Cardiac muscle cell (in vitro differentiated cells and primary cell): ENCODE measurements around the gene LEPR. TPM values are rescaled to one million over a fixed set of nuclear protein-coding genes. Genes with fewer than 3 reads are reported as not detected.
A peak's percentile ranks its signal among the peaks of the same experiment; 100 is the strongest.

ENCODE experiments used
- DNase-seq, 2 donors: peaks; one replicate each; pipeline versions ENCODE4 v3.0.0 to v3.0.0-alpha.2; 2010 to 2017; ENCODE audit warnings: low read depth in 1 of 2, low spot score in 1 of 2
- H3K27ac ChIP-seq: fragments of 200-600 bp; sonication (generic); 2 replicates; pipeline ENCODE4 v1.5.1; 2016
- H3K27me3 ChIP-seq: fragments of 200-600 bp; sonication (generic); 2 replicates; pipeline ENCODE4 v1.6.0; 2016; ENCODE audit warnings: control low read depth
- H3K36me3 ChIP-seq: fragments of 200-600 bp; sonication (generic); 2 replicates; pipeline ENCODE4 v1.5.1; 2016; ENCODE audit warnings: control low read depth
- H3K4me1 ChIP-seq: fragments of 200-600 bp; sonication (generic); 2 replicates; pipeline ENCODE4 v1.8.1; 2017; ENCODE audit warnings: low read depth, mild to moderate bottlenecking, mixed run types
- H3K4me3 ChIP-seq: fragments of 200-600 bp; sonication (generic); 2 replicates; pipeline ENCODE4 v1.5.1; 2016; ENCODE audit warnings: mild to moderate bottlenecking
- H3K9me3 ChIP-seq: fragments of 200-600 bp; sonication (generic); 2 replicates; pipeline ENCODE4 v1.5.1; 2017; ENCODE audit warnings: low read depth, mild to moderate bottlenecking, control low read depth
- CTCF ChIP-seq: IDR thresholded peaks from 2 replicates; pipeline ENCODE4 v1.5.1; 2012; ENCODE audit warnings: low read depth, mild to moderate bottlenecking, low read length
- polyA plus RNA-seq: library from polyadenylated mRNA; unstranded; fragments of >200 nt; fragmentation: Nextera tagmentation; extraction: Ambion mirVana; gene quantifications from 2 replicates; pipeline ENCODE4 v1.2.1, GENCODE V29; 2016
- total RNA-seq: library from RNA; depleted of rRNA; stranded (reverse); fragments of >200 nt; gene quantifications from 2 replicates; pipeline ENCODE4 v1.2.3, GENCODE V29; 2016

LEPR gene
- total and polyA plus RNA-seq, 2 experiments from 2014 or later = 5.5 to 10.2 TPM

GRCh38 chr1:65412984-65413375 is 7.5 kb upstream of the LEPR start:
- DNase-seq = no peak
- Histone ChIP-seq H3K9me3 (no peaks in the 10 kb centered on the region), H3K4me1 (no peaks in the 10 kb centered on the region), H3K27ac (no peak overlapping the region), H3K4me3 (no peak overlapping the region), H3K36me3 (peaks cover 38% of the 10 kb centered on the region), H3K27me3 (no peaks in the 10 kb centered on the region)
- TF ChIP-seq CTCF = no peak

GRCh38 chr1:65414538-65414937 is 5.9 kb upstream of the LEPR start:
- no peak for DNase-seq
- no peak for TF ChIP-seq CTCF
- H3K9me3 ChIP-seq = no peaks in the 10 kb centered on the region

GRCh38 chr1:65416767-65417166 is 3.7 kb upstream of the LEPR start:
- H3K36me3 ChIP-seq = peaks cover 12% of the 10 kb centered on the region
- no peaks in the 10 kb centered on the region for H3K9me3 ChIP-seq
- DNase-seq = no peak
- no peak overlapping the region for H3K27ac ChIP-seq
- H3K27me3 ChIP-seq = no peaks in the 10 kb centered on the region
- H3K4me1 ChIP-seq = peaks cover 9% of the 10 kb centered on the region
- H3K4me3 ChIP-seq = no peak overlapping the region
- TF ChIP-seq CTCF = no peak

More at GRCh38 chr1:65414538-65414937, 5.9 kb upstream of the LEPR start:
- Histone ChIP-seq H3K4me1 (peaks cover 6% of the 10 kb centered on the region), H3K27me3 (no peaks in the 10 kb centered on the region), H3K36me3 (peaks cover 27% of the 10 kb centered on the region), H3K27ac (no peak overlapping the region), H3K4me3 (no peak overlapping the region)

- DNase-seq = no peak
- H3K4me1 ChIP-seq = peaks cover 19% of the 10 kb centered on the region
- no peaks in the 10 kb centered on the region for H3K27me3 ChIP-seq
- H3K27ac ChIP-seq = peak overlapping the region; percentile 74
- no peak overlapping the region for H3K4me3 ChIP-seq
- peaks cover 12% of the 10 kb centered on the region for H3K36me3 ChIP-seq
- TF ChIP-seq CTCF = no peak
- H3K9me3 ChIP-seq = no peaks in the 10 kb centered on the region
Observed at GRCh38 chr1:65417729-65418128, 2.7 kb upstream of the LEPR start.

GRCh38 chr1:65418522-65419185 is 1.8 kb upstream of the LEPR start:
- H3K4me1 ChIP-seq = peaks cover 19% of the 10 kb centered on the region
- DNase-seq = no peak
- H3K36me3 ChIP-seq = peaks cover 5% of the 10 kb centered on the region
- no peak overlapping the region for H3K4me3 ChIP-seq
- TF ChIP-seq CTCF = no peak
- H3K9me3 ChIP-seq = no peaks in the 10 kb centered on the region
- peak overlapping the region; percentile 74 for H3K27ac ChIP-seq
- H3K27me3 ChIP-seq = no peaks in the 10 kb centered on the region
